ENCODE data around the gene P2RY8. TPM values are rescaled to one million over a fixed set of nuclear protein-coding genes. Genes with fewer than 3 reads are reported as not detected.

P2RY8 gene
- total and polyA plus RNA-seq, 2 experiments from 2014 or later = not detected

- TF ChIP-seq CTCF (IDR thresholded peaks at IDR 0.05; ENCODE audit: low read depth, low read length) = no peak
- no peaks in the 10 kb centered on the region for H3K9me3 ChIP-seq (ENCODE audit: low read depth)
- no peaks in the 10 kb centered on the region for H3K4me1 ChIP-seq (ENCODE audit: low read depth)
- H3K27ac ChIP-seq = no peak overlapping the region
- H3K4me3 ChIP-seq = no peak overlapping the region
- H3K36me3 ChIP-seq = no peaks in the 10 kb centered on the region
- DNase-seq (ENCODE audit: low read depth in 1 of 2, low spot score in 1 of 2) = no peak
- peaks cover 64% of the 10 kb centered on the region for H3K27me3 ChIP-seq
Observed at GRCh38 chrX:1465286-1466231, 71.4 kb downstream of the P2RY8 start.

- Histone ChIP-seq H3K36me3 (no peaks in the 10 kb centered on the region), H3K9me3 (ENCODE audit: low read depth) (no peaks in the 10 kb centered on the region), H3K27me3 (peaks cover 64% of the 10 kb centered on the region), H3K27ac (no peak overlapping the region), H3K4me3 (no peak overlapping the region), H3K4me1 (ENCODE audit: low read depth) (no peaks in the 10 kb centered on the region)
- no peak for DNase-seq (ENCODE audit: low read depth in 1 of 2, low spot score in 1 of 2)
- TF ChIP-seq CTCF (IDR thresholded peaks at IDR 0.05; ENCODE audit: low read depth, low read length) = no peak
Observed at GRCh38 chrX:1464971-1465285, 72.1 kb downstream of the P2RY8 start.

GRCh38 chrX:1464041-1464970 is 72.7 kb downstream of the P2RY8 start:
- Histone ChIP-seq H3K27me3 (peaks cover 62% of the 10 kb centered on the region), H3K36me3 (no peaks in the 10 kb centered on the region), H3K4me1 (ENCODE audit: low read depth) (no peaks in the 10 kb centered on the region), H3K4me3 (no peak overlapping the region), H3K9me3 (ENCODE audit: low read depth) (no peaks in the 10 kb centered on the region), H3K27ac (no peak overlapping the region)
- DNase-seq (ENCODE audit: low read depth in 1 of 2, low spot score in 1 of 2) = no peak
- no peak for TF ChIP-seq CTCF (IDR thresholded peaks at IDR 0.05; ENCODE audit: low read depth, low read length)

- Histone ChIP-seq H3K27me3 (peaks cover 62% of the 10 kb centered on the region), H3K27ac (no peak overlapping the region)
- DNase-seq (ENCODE audit: low read depth in 1 of 2, low spot score in 1 of 2) = no peak
Observed at GRCh38 chrX:1463581-1463980, 73.4 kb downstream of the P2RY8 start.

More at GRCh38 chrX:1463581-1463980, 73.4 kb downstream of the P2RY8 start:
- Histone ChIP-seq H3K4me3 (no peak overlapping the region), H3K4me1 (ENCODE audit: low read depth) (no peaks in the 10 kb centered on the region), H3K36me3 (no peaks in the 10 kb centered on the region), H3K9me3 (ENCODE audit: low read depth) (no peaks in the 10 kb centered on the region)
- no peak for TF ChIP-seq CTCF (IDR thresholded peaks at IDR 0.05; ENCODE audit: low read depth, low read length)
